Uterus (tissue), 2 donors: ENCODE measurements around the gene EEF2K.

ENCODE experiments used
- POLR2A ChIP-seq, 2 donors: fragments of 450-650 bp; IDR thresholded peaks; one replicate each; pipeline ENCODE4 v1.6.1; 2016; ENCODE audit warnings: antibody characterized with exemption in 2 of 2, mild to moderate bottlenecking in 1 of 2, moderate library complexity in 1 of 2
- TF ChIP-seq, protein P1 (sequence below), 4 experiments: fragments of 200-600 bp in 2 of 4; fragments of 450-650 bp in 2 of 4; sonication (generic) in 2 of 4; IDR thresholded peaks; one replicate each; pipeline ENCODE4 v1.5.1; 2016 to 2019; ENCODE audit warnings: antibody characterized with exemption in 4 of 4, mild to moderate bottlenecking in 2 of 4, moderate library complexity in 1 of 4

GRCh38 chr16:22161999-22162655 lies 44.0 kb upstream of the EEF2K start, which contains the start of gene SDR42E2:
- no peak for TF ChIP-seq POLR2A (IDR thresholded peaks at IDR 0.05)
- TF ChIP-seq, protein P1, sequence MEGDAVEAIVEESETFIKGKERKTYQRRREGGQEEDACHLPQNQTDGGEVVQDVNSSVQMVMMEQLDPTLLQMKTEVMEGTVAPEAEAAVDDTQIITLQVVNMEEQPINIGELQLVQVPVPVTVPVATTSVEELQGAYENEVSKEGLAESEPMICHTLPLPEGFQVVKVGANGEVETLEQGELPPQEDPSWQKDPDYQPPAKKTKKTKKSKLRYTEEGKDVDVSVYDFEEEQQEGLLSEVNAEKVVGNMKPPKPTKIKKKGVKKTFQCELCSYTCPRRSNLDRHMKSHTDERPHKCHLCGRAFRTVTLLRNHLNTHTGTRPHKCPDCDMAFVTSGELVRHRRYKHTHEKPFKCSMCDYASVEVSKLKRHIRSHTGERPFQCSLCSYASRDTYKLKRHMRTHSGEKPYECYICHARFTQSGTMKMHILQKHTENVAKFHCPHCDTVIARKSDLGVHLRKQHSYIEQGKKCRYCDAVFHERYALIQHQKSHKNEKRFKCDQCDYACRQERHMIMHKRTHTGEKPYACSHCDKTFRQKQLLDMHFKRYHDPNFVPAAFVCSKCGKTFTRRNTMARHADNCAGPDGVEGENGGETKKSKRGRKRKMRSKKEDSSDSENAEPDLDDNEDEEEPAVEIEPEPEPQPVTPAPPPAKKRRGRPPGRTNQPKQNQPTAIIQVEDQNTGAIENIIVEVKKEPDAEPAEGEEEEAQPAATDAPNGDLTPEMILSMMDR (IDR thresholded peaks at IDR 0.05) = no peak
